TTC549 (cell line): ENCODE measurements around the gene CCDC85C.

Experiments used
- FAIRE-seq: peaks from 2 replicates; lab custom pipeline; 2012; peaks lifted over from hg19 to GRCh38; lab: Jason Lieb, UNC

Gene CCDC85C

GRCh38 chr14:99572173-99572999, 31.6 kb downstream of the CCDC85C start:
- FAIRE-seq, result no peak

GRCh38 chr14:99571303-99571986, 32.6 kb downstream of the CCDC85C start:
- FAIRE-seq, result no peak

- FAIRE-seq, result no peak
Observed at GRCh38 chr14:99570544-99571302, 33.3 kb downstream of the CCDC85C start.

GRCh38 chr14:99569725-99570543, 34.1 kb downstream of the CCDC85C start:
- FAIRE-seq, result no peak

GRCh38 chr14:99568567-99569560, 35.1 kb downstream of the CCDC85C start:
- FAIRE-seq, result no peak

GRCh38 chr14:99566390-99567354, 37.3 kb downstream of the CCDC85C start:
- no peak for FAIRE-seq

- no peak for FAIRE-seq
Observed at GRCh38 chr14:99566009-99566389, 38.0 kb downstream of the CCDC85C start.

GRCh38 chr14:99565383-99565782, 38.6 kb downstream of the CCDC85C start:
- no peak for FAIRE-seq

GRCh38 chr14:99564926-99565259, 39.1 kb downstream of the CCDC85C start:
- no peak for FAIRE-seq

GRCh38 chr14:99564256-99564925, 39.6 kb downstream of the CCDC85C start:
- no peak for FAIRE-seq

GRCh38 chr14:99563749-99564129, 40.3 kb downstream of the CCDC85C start:
- FAIRE-seq, result no peak

GRCh38 chr14:99562856-99563748, 40.9 kb downstream of the CCDC85C start:
- no peak for FAIRE-seq

GRCh38 chr14:99561864-99562263, 42.1 kb downstream of the CCDC85C start:
- FAIRE-seq, result no peak

GRCh38 chr14:99560922-99561683, 42.9 kb downstream of the CCDC85C start:
- FAIRE-seq, result no peak

- FAIRE-seq, result no peak
Observed at GRCh38 chr14:99560403-99560802, 43.6 kb downstream of the CCDC85C start.

- no peak for FAIRE-seq
Observed at GRCh38 chr14:99559286-99559990, 44.6 kb downstream of the CCDC85C start.
